Right renal cortex interstitium (tissue), 3 donors: ENCODE results near the gene SH3TC2. TPM values are rescaled to one million over a fixed set of nuclear protein-coding genes. Genes with fewer than 3 reads are reported as not detected.

Experiments used
- DNase-seq, 3 donors: peaks; one replicate each; pipeline ENCODE4 v3.0.0-alpha.2; 2013; ENCODE audit warnings: low read depth in 3 of 3, low spot score in 2 of 3
- polyA plus RNA-seq, 3 donors: library from polyadenylated mRNA; unstranded; fragments of 120-200 nt; gene quantifications; one replicate each; pipeline ENCODE4 v1.2.1, GENCODE V29; 2013; ENCODE audit not compliant: insufficient read length in 3 of 3

Gene SH3TC2
- polyA plus RNA-seq, 3 donors, result 0.75 to 0.88 (median 0.80) TPM

DNA sequence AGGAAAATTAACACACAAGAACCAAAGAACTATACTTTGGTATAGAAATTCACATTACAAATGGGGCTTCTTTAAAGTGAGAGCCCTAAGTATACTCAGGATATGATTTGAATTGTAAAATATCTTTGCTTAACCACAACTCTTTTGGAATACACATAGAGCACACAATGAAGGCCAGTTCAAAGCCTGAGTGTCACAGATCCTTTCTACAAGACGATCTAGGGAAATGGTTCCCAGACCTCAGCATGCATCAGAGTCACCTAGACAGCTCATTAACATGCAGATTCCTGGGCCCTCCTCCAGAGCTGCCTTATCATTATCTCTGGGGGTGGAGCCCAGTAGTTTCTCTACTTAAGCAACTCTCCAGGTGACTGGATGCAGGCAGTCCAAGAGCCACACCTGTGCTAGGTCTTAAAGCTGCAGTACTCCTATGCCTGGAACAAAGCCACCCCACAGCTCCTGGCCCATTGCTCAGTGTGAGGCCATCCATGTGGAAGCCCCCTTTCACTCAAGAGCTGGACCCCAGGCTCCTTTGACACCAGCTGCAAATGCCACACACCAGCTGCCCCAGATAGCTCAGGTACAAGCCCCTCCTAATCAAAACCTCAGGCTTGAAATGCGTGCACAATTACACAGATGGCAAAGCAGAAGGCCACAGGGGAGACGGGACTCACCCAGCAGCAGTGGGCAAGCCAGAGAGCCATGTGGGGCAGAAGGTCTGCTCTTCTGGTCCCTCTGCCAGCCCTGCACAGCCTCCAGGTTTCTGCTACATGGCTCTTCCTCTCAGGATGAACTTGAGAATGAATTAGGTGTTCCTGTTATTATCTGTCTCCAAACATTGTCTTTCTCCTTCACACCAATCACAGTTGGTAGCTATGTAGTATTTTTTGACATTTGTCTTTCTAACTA is 106.1 kb downstream of the SH3TC2 start:
- DNase-seq, result no peak

Other genes starting within 250 kb of the SH3TC2 start
- under 1 TPM; 0.34 to 0.40 (median 0.35) TPM for gene ADRB2, start 236.5 kb downstream of the SH3TC2 start, polyA plus RNA-seq
- 1 to 10 TPM in 2 of 3 donors, under 1 TPM in 1; 0.82 to 1.5 (median 1.1) TPM for gene ABLIM3, start 78.4 kb upstream of the SH3TC2 start, polyA plus RNA-seq
- gene AFAP1L1, start 208.8 kb upstream of the SH3TC2 start, polyA plus RNA-seq, result 10 to 100 TPM; 17.3 to 18.4 (median 18.3) TPM